Type B pancreatic cell (in vitro differentiated cells): ENCODE measurements around the gene SPSB4. TPM values are rescaled to one million over a fixed set of nuclear protein-coding genes. Genes with fewer than 3 reads are reported as not detected.

ENCODE experiments used
- DNase-seq: peaks from one replicate; pipeline ENCODE4 v3.0.0; 2021; ENCODE audit warnings: mixed read lengths; ENCODE audit not compliant: unreplicated experiment; ENCODE audit errors: extremely low spot score
- H3K27ac Mint-ChIP-seq: 2 replicates; pipeline ENCODE4 v1.8.0; 2021; ENCODE audit warnings: mild to moderate bottlenecking, mixed read lengths
- H3K27me3 Mint-ChIP-seq: 2 replicates; pipeline ENCODE4 v1.8.0; 2021; ENCODE audit warnings: mixed read lengths
- H3K36me3 Mint-ChIP-seq: 2 replicates; pipeline ENCODE4 v1.8.0; 2021; ENCODE audit warnings: mixed read lengths
- H3K4me1 Mint-ChIP-seq: one replicate; pipeline ENCODE4 v1.8.0; 2021; ENCODE audit warnings: mixed read lengths; ENCODE audit not compliant: unreplicated experiment
- H3K4me3 Mint-ChIP-seq: 2 replicates; pipeline ENCODE4 v1.8.0; 2021; ENCODE audit warnings: mild to moderate bottlenecking, mixed read lengths
- H3K9me3 Mint-ChIP-seq: 2 replicates; pipeline ENCODE4 v1.8.0; 2021; ENCODE audit warnings: mixed read lengths
- total RNA-seq: library from RNA; stranded (reverse); gene quantifications from 2 replicates; pipeline ENCODE4 v1.2.1, GENCODE V29; 2021; ENCODE audit warnings: low replicate concordance
- TF ChIP-seq, protein P1 (sequence below): fragments of 200-600 bp; sonication (generic); conservative IDR thresholded peaks from 2 replicates; pipeline ENCODE4 v1.5.0; 2021; ENCODE audit warnings: antibody characterized with exemption, mild to moderate bottlenecking

Gene SPSB4
- total RNA-seq, 1 donor from 2014 or later = 23.8 TPM

DNA sequence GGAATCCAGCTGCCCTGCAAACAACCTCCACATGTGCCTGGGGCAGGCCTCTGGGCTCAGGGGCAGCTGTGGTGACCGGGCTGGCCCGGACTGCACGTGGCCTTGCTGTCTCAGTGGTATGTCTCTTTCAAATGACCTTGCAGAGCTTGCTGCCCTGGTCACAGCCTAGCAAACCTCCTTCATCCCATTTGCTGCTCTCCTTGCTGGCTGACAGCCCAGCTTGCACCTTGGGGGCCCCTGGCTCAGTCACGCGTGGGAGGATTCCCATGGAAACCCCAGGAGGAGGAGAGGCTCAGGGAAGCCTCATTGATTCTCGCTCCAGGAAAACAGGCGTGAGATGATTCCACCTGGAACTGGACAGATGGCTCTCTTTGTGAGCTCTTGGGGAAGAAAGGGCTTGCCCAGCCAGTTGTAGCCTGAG lies 5.6 kb downstream of the SPSB4 start:
- Mint-ChIP-seq H3K4me3 (peak overlapping the region; percentile 41), H3K9me3 (no peaks in the 10 kb centered on the region), H3K27ac (peak overlapping the region; percentile 46), H3K27me3 (peaks cover 27% of the 10 kb centered on the region), H3K36me3 (peaks cover 9% of the 10 kb centered on the region), H3K4me1 (peaks cover 51% of the 10 kb centered on the region)
- TF ChIP-seq, protein P1, sequence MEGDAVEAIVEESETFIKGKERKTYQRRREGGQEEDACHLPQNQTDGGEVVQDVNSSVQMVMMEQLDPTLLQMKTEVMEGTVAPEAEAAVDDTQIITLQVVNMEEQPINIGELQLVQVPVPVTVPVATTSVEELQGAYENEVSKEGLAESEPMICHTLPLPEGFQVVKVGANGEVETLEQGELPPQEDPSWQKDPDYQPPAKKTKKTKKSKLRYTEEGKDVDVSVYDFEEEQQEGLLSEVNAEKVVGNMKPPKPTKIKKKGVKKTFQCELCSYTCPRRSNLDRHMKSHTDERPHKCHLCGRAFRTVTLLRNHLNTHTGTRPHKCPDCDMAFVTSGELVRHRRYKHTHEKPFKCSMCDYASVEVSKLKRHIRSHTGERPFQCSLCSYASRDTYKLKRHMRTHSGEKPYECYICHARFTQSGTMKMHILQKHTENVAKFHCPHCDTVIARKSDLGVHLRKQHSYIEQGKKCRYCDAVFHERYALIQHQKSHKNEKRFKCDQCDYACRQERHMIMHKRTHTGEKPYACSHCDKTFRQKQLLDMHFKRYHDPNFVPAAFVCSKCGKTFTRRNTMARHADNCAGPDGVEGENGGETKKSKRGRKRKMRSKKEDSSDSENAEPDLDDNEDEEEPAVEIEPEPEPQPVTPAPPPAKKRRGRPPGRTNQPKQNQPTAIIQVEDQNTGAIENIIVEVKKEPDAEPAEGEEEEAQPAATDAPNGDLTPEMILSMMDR = no peak
- peak; percentile 64 for DNase-seq

DNA sequence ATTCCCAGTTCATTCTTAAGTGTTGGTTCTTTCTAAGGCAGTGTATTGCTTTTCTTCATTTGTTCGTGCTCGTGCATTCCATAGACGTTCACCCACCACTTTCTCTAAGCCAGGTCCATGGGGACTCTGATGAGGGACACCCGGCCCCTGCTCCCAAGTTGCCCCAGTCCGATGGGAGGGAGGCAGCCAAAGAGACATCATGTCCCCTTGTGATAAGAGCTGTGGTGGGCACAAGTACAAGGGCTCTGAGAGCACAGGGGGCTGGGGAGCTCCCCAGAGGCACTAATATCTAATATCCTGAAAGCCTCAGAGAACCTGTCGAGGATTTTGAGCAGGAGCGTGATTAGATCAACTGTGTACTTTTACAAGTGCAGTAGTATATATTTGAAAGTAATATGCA lies 6.3 kb downstream of the SPSB4 start:
- TF ChIP-seq, protein P1 = no peak
- DNase-seq = peak; percentile 47
- Mint-ChIP-seq H3K4me1 (peaks cover 47% of the 10 kb centered on the region), H3K4me3 (peak overlapping the region; percentile 41), H3K9me3 (no peaks in the 10 kb centered on the region), H3K36me3 (peaks cover 9% of the 10 kb centered on the region), H3K27ac (no peak overlapping the region), H3K27me3 (peaks cover 22% of the 10 kb centered on the region)

DNA sequence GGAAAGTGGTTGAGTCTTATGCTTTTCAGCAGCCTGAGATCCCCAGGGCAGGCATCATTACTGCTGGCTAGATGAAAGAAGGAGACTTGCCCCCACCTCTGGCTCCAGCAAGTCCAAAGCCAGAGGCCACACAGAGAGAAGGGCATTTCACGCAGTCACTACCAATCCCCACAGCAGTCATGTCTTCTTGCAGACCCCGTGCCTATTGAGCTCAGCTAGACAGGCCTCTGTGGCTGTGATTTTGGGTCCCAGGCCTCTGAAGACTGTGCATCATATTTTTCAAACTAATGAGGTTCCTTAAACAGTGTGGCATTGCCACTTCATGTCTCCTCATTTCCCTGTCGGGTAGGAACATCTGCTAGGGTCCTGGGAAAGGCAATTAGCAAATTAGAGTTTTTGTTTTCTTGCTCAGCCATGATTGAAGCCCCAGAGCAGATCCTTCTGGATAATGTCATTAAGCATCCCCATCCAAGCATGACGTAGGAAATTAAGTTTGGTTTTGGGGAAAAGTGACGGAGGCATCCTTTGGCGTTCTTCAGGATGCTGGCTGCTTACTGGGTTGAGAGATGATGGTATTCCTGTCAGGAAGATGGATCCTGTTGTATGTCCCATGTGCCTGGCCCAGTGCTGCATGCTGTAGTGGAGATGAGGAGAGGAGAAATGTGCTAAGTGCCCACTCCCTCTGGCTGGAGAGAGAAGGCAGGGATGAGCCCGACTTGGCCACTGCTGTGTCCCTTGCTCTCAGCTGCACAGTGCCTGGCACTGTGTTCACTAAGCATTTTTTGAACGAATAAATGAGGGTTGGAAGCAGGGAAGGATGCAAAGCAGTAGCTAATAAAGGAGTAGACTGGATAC lies 7.0 kb downstream of the SPSB4 start:
- TF ChIP-seq, protein P1 = no peak
- peak; percentile 39 for DNase-seq
- Mint-ChIP-seq H3K27ac (peak overlapping the region; percentile 46), H3K4me1 (peaks cover 53% of the 10 kb centered on the region), H3K27me3 (peaks cover 19% of the 10 kb centered on the region), H3K9me3 (no peaks in the 10 kb centered on the region), H3K4me3 (peak overlapping the region; percentile 51), H3K36me3 (peaks cover 9% of the 10 kb centered on the region)

DNA sequence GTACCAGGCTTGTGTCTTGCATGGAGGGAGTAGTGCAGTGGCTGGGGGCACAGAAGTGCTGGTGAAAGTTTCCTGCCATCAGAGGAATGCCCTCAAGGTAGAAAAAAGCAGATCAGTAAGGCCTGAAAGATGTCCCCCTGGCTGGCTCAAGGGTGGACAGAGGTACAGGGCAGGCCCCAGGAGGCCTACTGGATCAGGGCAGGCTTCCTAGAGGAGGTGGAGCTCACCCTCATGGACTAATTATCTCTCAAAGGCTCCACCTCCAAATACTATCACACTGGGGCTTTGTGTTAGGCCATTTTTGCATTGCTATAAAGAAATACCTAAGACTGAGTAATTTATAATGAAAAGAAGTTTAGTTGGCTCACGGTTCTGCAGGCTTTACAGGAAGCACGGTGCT lies 7.8 kb downstream of the SPSB4 start:
- H3K27me3 Mint-ChIP-seq = peaks cover 12% of the 10 kb centered on the region
- H3K36me3 Mint-ChIP-seq = peaks cover 9% of the 10 kb centered on the region
- no peak overlapping the region for H3K4me3 Mint-ChIP-seq
- no peaks in the 10 kb centered on the region for H3K9me3 Mint-ChIP-seq
- H3K4me1 Mint-ChIP-seq = peaks cover 51% of the 10 kb centered on the region
- TF ChIP-seq, protein P1 = no peak
- no peak overlapping the region for H3K27ac Mint-ChIP-seq
- DNase-seq = peak; percentile 49

DNA sequence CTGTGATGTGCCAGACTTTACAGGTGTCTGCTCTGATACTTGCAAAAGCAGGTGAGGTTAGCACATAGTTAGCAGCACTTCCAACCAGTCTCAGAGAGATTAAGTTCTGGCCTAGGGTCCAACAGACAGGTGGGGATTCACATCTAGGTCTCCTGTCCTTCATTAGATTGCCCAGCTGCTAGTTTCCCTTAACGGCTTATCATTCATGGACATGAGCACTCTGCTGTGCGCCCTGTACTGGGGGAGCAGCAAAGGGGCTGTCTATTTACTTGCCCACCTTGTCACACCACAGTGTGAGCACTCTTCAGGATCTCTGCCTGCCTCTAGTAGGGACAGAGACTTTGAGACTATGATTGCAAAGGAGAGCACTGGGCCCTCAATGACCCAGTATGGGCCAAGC lies 8.7 kb downstream of the SPSB4 start:
- peaks cover 9% of the 10 kb centered on the region for H3K36me3 Mint-ChIP-seq
- peak; percentile 47 for DNase-seq
- TF ChIP-seq, protein P1 = no peak
- H3K27me3 Mint-ChIP-seq = peaks cover 11% of the 10 kb centered on the region
- no peak overlapping the region for H3K27ac Mint-ChIP-seq
- peaks cover 53% of the 10 kb centered on the region for H3K4me1 Mint-ChIP-seq
- no peak overlapping the region for H3K4me3 Mint-ChIP-seq
- H3K9me3 Mint-ChIP-seq = no peaks in the 10 kb centered on the region
